Stimulated activated naive CD8-positive, alpha-beta T cell treated with anti-CD3 and anti-CD28 coated beads, Interleukin-15, amount 100 ng/mL, for 72 hours (primary cell): ENCODE results near the gene SOBP.
"Not testable (repeated sequence)": the region's sequence is repeated elsewhere in the genome, so short reads cannot be mapped to it uniquely, and the experiment has no call there.

Source experiments
- ATAC-seq: fragments of 150-1000 bp; cut with Tn5 transposase; 2 replicates; pipeline ENCODE4 v1.10.0; 2021; ENCODE audit warnings: mild to moderate bottlenecking, moderate library complexity
- DNase-seq, 2 donors: peaks; one replicate each; pipeline ENCODE4 v3.0.0; 2021 to 2022
- H3K27ac Mint-ChIP-seq, 2 donors: one replicate each; pipeline ENCODE4 v1.8.0; 2022; ENCODE audit warnings: mild to moderate bottlenecking in 2 of 2, mixed read lengths in 2 of 2, moderate library complexity in 2 of 2
- H3K27me3 Mint-ChIP-seq: one replicate; pipeline ENCODE4 v1.8.0; 2022; ENCODE audit warnings: mixed read lengths
- H3K4me1 Mint-ChIP-seq: one replicate; pipeline ENCODE4 v1.8.0; 2022; ENCODE audit warnings: mild to moderate bottlenecking, mixed read lengths
- H3K4me3 Mint-ChIP-seq, 2 donors: one replicate each; pipeline ENCODE4 v1.8.0; 2022; ENCODE audit warnings: mild to moderate bottlenecking in 2 of 2, mixed read lengths in 2 of 2, moderate library complexity in 1 of 2
- H3K9me3 Mint-ChIP-seq, 2 donors: one replicate each; pipeline ENCODE4 v1.8.0; 2022; ENCODE audit warnings: mixed read lengths in 2 of 2

SOBP gene

GRCh38 chr6:107496892-107497684 lies 7.2 kb downstream of the SOBP start:
- H3K27me3 Mint-ChIP-seq: no peaks in the 10 kb centered on the region

GRCh38 chr6:107504270-107505026 lies 14.5 kb downstream of the SOBP start:
- Mint-ChIP-seq H3K4me3 (no peak overlapping the region), H3K27me3 (peaks cover 12% of the 10 kb centered on the region), H3K27ac (no peak overlapping the region), H3K9me3 (no peaks in the 10 kb centered on the region), H3K4me1 (no peaks in the 10 kb centered on the region)
- no peak for ATAC-seq
- no peak for DNase-seq

More at GRCh38 chr6:107496892-107497684, 7.2 kb downstream of the SOBP start:
- peaks cover 6% of the 10 kb centered on the region for H3K4me1 Mint-ChIP-seq
- no peak overlapping the region for H3K4me3 Mint-ChIP-seq
- ATAC-seq (no peak), DNase-seq (no peak)
- H3K27ac Mint-ChIP-seq: no peak overlapping the region
- no peaks in the 10 kb centered on the region for H3K9me3 Mint-ChIP-seq

- H3K4me3 Mint-ChIP-seq: no peak overlapping the region
- H3K9me3 Mint-ChIP-seq: no peaks in the 10 kb centered on the region
- H3K27ac Mint-ChIP-seq: no peak overlapping the region
- H3K27me3 Mint-ChIP-seq: peaks cover 12% of the 10 kb centered on the region
- ATAC-seq (no peak), DNase-seq (no peak)
- no peaks in the 10 kb centered on the region for H3K4me1 Mint-ChIP-seq
Observed at GRCh38 chr6:107506145-107506544, 16.2 kb downstream of the SOBP start.

GRCh38 chr6:107509506-107509905 lies 19.6 kb downstream of the SOBP start:
- H3K4me1 Mint-ChIP-seq: no peaks in the 10 kb centered on the region
- H3K27ac Mint-ChIP-seq: no peak overlapping the region
- H3K4me3 Mint-ChIP-seq: no peak overlapping the region
- H3K27me3 Mint-ChIP-seq: peaks cover 1% of the 10 kb centered on the region
- no peak for ATAC-seq
- no peaks in the 10 kb centered on the region for H3K9me3 Mint-ChIP-seq
- DNase-seq: no peak

GRCh38 chr6:107510108-107510507 lies 20.2 kb downstream of the SOBP start:
- H3K27me3 Mint-ChIP-seq: no peaks in the 10 kb centered on the region
- H3K27ac Mint-ChIP-seq: no peak overlapping the region
- ATAC-seq (no peak), DNase-seq (no peak)
- H3K4me1 Mint-ChIP-seq: no peaks in the 10 kb centered on the region
- peaks cover 4 to 5% of the 10 kb centered on the region in 2 donors for H3K9me3 Mint-ChIP-seq
- H3K4me3 Mint-ChIP-seq: no peak overlapping the region

- Mint-ChIP-seq H3K27me3 (no peaks in the 10 kb centered on the region), H3K9me3 (peaks cover 7 to 11% of the 10 kb centered on the region in 2 donors), H3K4me3 (no peak overlapping the region), H3K27ac (peak overlapping the region in 1 of 2 donors; percentile 54), H3K4me1 (no peaks in the 10 kb centered on the region)
- no peak for DNase-seq
- no peak for ATAC-seq
Observed at GRCh38 chr6:107511511-107511993, 21.6 kb downstream of the SOBP start.

- DNase-seq (no peak), ATAC-seq (no peak)
- Mint-ChIP-seq H3K4me1 (no peaks in the 10 kb centered on the region), H3K27ac (no peak overlapping the region), H3K4me3 (no peak overlapping the region), H3K27me3 (no peaks in the 10 kb centered on the region), H3K9me3 (peaks cover 11 to 13% of the 10 kb centered on the region in 2 donors)
Observed at GRCh38 chr6:107513214-107513613, 23.3 kb downstream of the SOBP start.

- peaks cover 11 to 13% of the 10 kb centered on the region in 2 donors for H3K9me3 Mint-ChIP-seq
- no peaks in the 10 kb centered on the region for H3K4me1 Mint-ChIP-seq
- H3K27me3 Mint-ChIP-seq: peaks cover 8% of the 10 kb centered on the region
- no peak overlapping the region for H3K4me3 Mint-ChIP-seq
- H3K27ac Mint-ChIP-seq: no peak overlapping the region
- DNase-seq (no peak), ATAC-seq (no peak)
Observed at GRCh38 chr6:107515955-107516354, 26.0 kb downstream of the SOBP start.

GRCh38 chr6:107517274-107517673 lies 27.4 kb downstream of the SOBP start:
- DNase-seq (no peak), ATAC-seq (no peak)
- H3K4me3 Mint-ChIP-seq: no peak overlapping the region
- H3K9me3 Mint-ChIP-seq: peaks cover 11 to 13% of the 10 kb centered on the region in 2 donors
- H3K27me3 Mint-ChIP-seq: peaks cover 8% of the 10 kb centered on the region
- no peaks in the 10 kb centered on the region for H3K4me1 Mint-ChIP-seq
- no peak overlapping the region for H3K27ac Mint-ChIP-seq

- H3K27ac Mint-ChIP-seq, H3K4me1 Mint-ChIP-seq, H3K27me3 Mint-ChIP-seq, DNase-seq, ATAC-seq, H3K4me3 Mint-ChIP-seq: not testable (repeated sequence)
- H3K9me3 Mint-ChIP-seq: peaks cover 11 to 13% of the 10 kb centered on the region in 2 donors
Observed at GRCh38 chr6:107519224-107519623, 29.3 kb downstream of the SOBP start.

- DNase-seq, H3K9me3 Mint-ChIP-seq, H3K4me3 Mint-ChIP-seq, ATAC-seq, H3K4me1 Mint-ChIP-seq, H3K27me3 Mint-ChIP-seq, H3K27ac Mint-ChIP-seq: not testable (repeated sequence)
Observed at GRCh38 chr6:107520706-107521105, 30.8 kb downstream of the SOBP start.

- Mint-ChIP-seq H3K4me1 (no peaks in the 10 kb centered on the region), H3K27me3 (peaks cover 8% of the 10 kb centered on the region), H3K4me3 (no peak overlapping the region), H3K27ac (no peak overlapping the region), H3K9me3 (no peaks in the 10 kb centered on the region)
- ATAC-seq (no peak), DNase-seq (no peak)
Observed at GRCh38 chr6:107523054-107523791, 33.3 kb downstream of the SOBP start.

- Mint-ChIP-seq H3K4me3 (no peak overlapping the region), H3K9me3 (no peaks in the 10 kb centered on the region), H3K4me1 (no peaks in the 10 kb centered on the region), H3K27ac (no peak overlapping the region), H3K27me3 (peaks cover 8% of the 10 kb centered on the region)
- DNase-seq (no peak), ATAC-seq (no peak)
Observed at GRCh38 chr6:107523794-107524193, 33.9 kb downstream of the SOBP start.

GRCh38 chr6:107524626-107525025 lies 34.7 kb downstream of the SOBP start:
- no peak overlapping the region for H3K27ac Mint-ChIP-seq
- no peaks in the 10 kb centered on the region for H3K4me1 Mint-ChIP-seq
- H3K27me3 Mint-ChIP-seq: peaks cover 7% of the 10 kb centered on the region
- ATAC-seq: no peak
- H3K9me3 Mint-ChIP-seq: no peaks in the 10 kb centered on the region
- no peak for DNase-seq
- H3K4me3 Mint-ChIP-seq: no peak overlapping the region

- Mint-ChIP-seq H3K4me1 (no peaks in the 10 kb centered on the region), H3K4me3 (no peak overlapping the region)
Observed at GRCh38 chr6:107531868-107532267, 42.0 kb downstream of the SOBP start.

More at GRCh38 chr6:107531868-107532267, 42.0 kb downstream of the SOBP start:
- H3K9me3 Mint-ChIP-seq: no peaks in the 10 kb centered on the region
- no peak overlapping the region for H3K27ac Mint-ChIP-seq
- H3K27me3 Mint-ChIP-seq: no peaks in the 10 kb centered on the region
- DNase-seq (no peak), ATAC-seq (no peak)
